Loucy (cell line): ENCODE measurements around the gene FRG2B.
A peak's percentile ranks its signal among the peaks of the same experiment; 100 is the strongest.
"Not testable (repeated sequence)": the region's sequence is repeated elsewhere in the genome, so short reads cannot be mapped to it uniquely, and the experiment has no call there.

ENCODE experiments used
- H2AFZ ChIP-seq: fragments of 200-600 bp; sonication (generic); 2 replicates; pipeline ENCODE4 v1.6.0; 2016; ENCODE audit warnings: antibody characterized with exemption, mild to moderate bottlenecking, low read length, moderate library complexity
- H3F3A ChIP-seq: fragments of 200-600 bp; 2 replicates; pipeline ENCODE4 v1.6.0; 2016; ENCODE audit warnings: antibody characterized with exemption, low read depth, mild to moderate bottlenecking
- H3K27me3 ChIP-seq: fragments of 200-600 bp; sonication (generic); 2 replicates; pipeline ENCODE4 v1.6.1; 2014; ENCODE audit warnings: low read length, mild to moderate bottlenecking; ENCODE audit not compliant: insufficient read depth, poor library complexity, severe bottlenecking
- H3K36me3 ChIP-seq: fragments of 200-600 bp; sonication (generic); 2 replicates; pipeline ENCODE4 v1.6.1; 2016; ENCODE audit warnings: low read length; ENCODE audit not compliant: insufficient read depth
- H3K4me1 ChIP-seq: fragments of 200-600 bp; sonication (generic); 2 replicates; pipeline ENCODE4 v1.5.1; 2014; ENCODE audit warnings: low read length, mild to moderate bottlenecking; ENCODE audit not compliant: insufficient read depth, poor library complexity, severe bottlenecking
- H3K4me2 ChIP-seq: fragments of 200-600 bp; sonication (generic); 2 replicates; pipeline ENCODE4 v1.6.0; 2014; ENCODE audit warnings: antibody characterized with exemption, low read length, low read depth, mild to moderate bottlenecking; ENCODE audit not compliant: poor library complexity, severe bottlenecking
- H3K4me3 ChIP-seq: fragments of 200-600 bp; sonication (generic); 2 replicates; pipeline ENCODE4 v1.5.1; 2014; ENCODE audit warnings: low read length, mild to moderate bottlenecking, mixed read lengths; ENCODE audit not compliant: poor library complexity, severe bottlenecking
- H3K79me2 ChIP-seq: fragments of 200-600 bp; sonication (generic); 2 replicates; pipeline ENCODE4 v1.6.1; 2014; ENCODE audit warnings: low read length; ENCODE audit not compliant: insufficient read depth
- H3K9ac ChIP-seq: fragments of 200-600 bp; sonication (generic); 2 replicates; pipeline ENCODE4 v1.6.0; 2014; ENCODE audit warnings: mild to moderate bottlenecking, low read depth, low read length, moderate library complexity; ENCODE audit not compliant: poor library complexity, severe bottlenecking
- H3K9me2 ChIP-seq: fragments of 200-600 bp; sonication (generic); replicated peaks from 2 replicates; pipeline ENCODE4 v1.6.1; 2016; ENCODE audit warnings: low read depth, low read length, mixed read lengths
- H3K9me3 ChIP-seq: fragments of 200-600 bp; sonication (generic); 2 replicates; pipeline ENCODE4 v1.6.1; 2014; ENCODE audit warnings: mild to moderate bottlenecking, antibody characterized with exemption, low read length, low read depth; ENCODE audit not compliant: insufficient read depth
- H4K20me1 ChIP-seq: fragments of 200-600 bp; sonication (generic); 2 replicates; pipeline ENCODE4 v1.6.0; 2014; ENCODE audit warnings: antibody characterized with exemption, low read length, mild to moderate bottlenecking; ENCODE audit not compliant: insufficient read depth, poor library complexity, severe bottlenecking
- CTCF ChIP-seq: fragments of 200-600 bp; sonication (generic); conservative IDR thresholded peaks from 2 replicates; pipeline ENCODE4 v1.5.1; 2014; ENCODE audit warnings: mild to moderate bottlenecking, antibody characterized with exemption, low read length
- EZH2phosphoT487 ChIP-seq: fragments of 200-600 bp; IDR thresholded peaks from 2 replicates; pipeline ENCODE4 v1.6.1; 2018; ENCODE audit warnings: antibody characterized with exemption, mild to moderate bottlenecking, moderate library complexity, borderline replicate concordance

FRG2B gene

GRCh38 chr10:133608855-133609254, 17.7 kb downstream of the FRG2B start:
- H3K27me3 ChIP-seq = no peaks in the 10 kb centered on the region
- no peak overlapping the region for H3K4me3 ChIP-seq
- H4K20me1 ChIP-seq = no peaks in the 10 kb centered on the region

GRCh38 chr10:133603434-133603833, 23.2 kb downstream of the FRG2B start:
- H3K36me3 ChIP-seq, H2AFZ ChIP-seq, H3K79me2 ChIP-seq, H3K4me1 ChIP-seq, H3K4me2 ChIP-seq, H3K27me3 ChIP-seq, H4K20me1 ChIP-seq, H3K9ac ChIP-seq, H3K4me3 ChIP-seq, H3F3A ChIP-seq, H3K9me2 ChIP-seq: not testable (repeated sequence)
- H3K9me3 ChIP-seq = peaks cover 15% of the 10 kb centered on the region; the same call in 1 of the 2 replicates

More at GRCh38 chr10:133608855-133609254, 17.7 kb downstream of the FRG2B start:
- Histone ChIP-seq H3K79me2 (no peaks in the 10 kb centered on the region), H3K9me2 (no peaks in the 10 kb centered on the region), H3K9ac (no peak overlapping the region), H3F3A (no peaks in the 10 kb centered on the region), H3K4me2 (no peak overlapping the region), H3K4me1 (no peaks in the 10 kb centered on the region), H3K9me3 (peaks cover 4% of the 10 kb centered on the region; the same call in 1 of the 2 replicates), H2AFZ (no peak overlapping the region), H3K36me3 (no peaks in the 10 kb centered on the region)
- TF ChIP-seq EZH2phosphoT487 (no peak), CTCF (peak; percentile 70)

GRCh38 chr10:133600657-133601056, 25.9 kb downstream of the FRG2B start:
- Histone ChIP-seq H3F3A (no peaks in the 10 kb centered on the region), H2AFZ (no peak overlapping the region), H3K9me2 (no peaks in the 10 kb centered on the region), H3K36me3 (no peaks in the 10 kb centered on the region), H3K27me3 (no peaks in the 10 kb centered on the region), H3K4me3 (no peak overlapping the region), H3K79me2 (no peaks in the 10 kb centered on the region), H4K20me1 (no peaks in the 10 kb centered on the region), H3K9me3 (peaks cover 20% of the 10 kb centered on the region; the same call in 1 of the 2 replicates), H3K4me1 (no peaks in the 10 kb centered on the region), H3K9ac (no peak overlapping the region), H3K4me2 (no peak overlapping the region)
- TF ChIP-seq EZH2phosphoT487 = no peak
- no peak for TF ChIP-seq CTCF

GRCh38 chr10:133599869-133600268, 26.7 kb downstream of the FRG2B start:
- H3K36me3 ChIP-seq, H3K9ac ChIP-seq, H2AFZ ChIP-seq, H3K4me3 ChIP-seq, H3K4me2 ChIP-seq, H3K27me3 ChIP-seq, H3F3A ChIP-seq, H3K4me1 ChIP-seq, H3K79me2 ChIP-seq, H3K9me2 ChIP-seq, H4K20me1 ChIP-seq: not testable (repeated sequence)
- peaks cover 20% of the 10 kb centered on the region; the same call in 1 of the 2 replicates for H3K9me3 ChIP-seq
